ENCODE results near the gene HOTAIR.

DNA sequence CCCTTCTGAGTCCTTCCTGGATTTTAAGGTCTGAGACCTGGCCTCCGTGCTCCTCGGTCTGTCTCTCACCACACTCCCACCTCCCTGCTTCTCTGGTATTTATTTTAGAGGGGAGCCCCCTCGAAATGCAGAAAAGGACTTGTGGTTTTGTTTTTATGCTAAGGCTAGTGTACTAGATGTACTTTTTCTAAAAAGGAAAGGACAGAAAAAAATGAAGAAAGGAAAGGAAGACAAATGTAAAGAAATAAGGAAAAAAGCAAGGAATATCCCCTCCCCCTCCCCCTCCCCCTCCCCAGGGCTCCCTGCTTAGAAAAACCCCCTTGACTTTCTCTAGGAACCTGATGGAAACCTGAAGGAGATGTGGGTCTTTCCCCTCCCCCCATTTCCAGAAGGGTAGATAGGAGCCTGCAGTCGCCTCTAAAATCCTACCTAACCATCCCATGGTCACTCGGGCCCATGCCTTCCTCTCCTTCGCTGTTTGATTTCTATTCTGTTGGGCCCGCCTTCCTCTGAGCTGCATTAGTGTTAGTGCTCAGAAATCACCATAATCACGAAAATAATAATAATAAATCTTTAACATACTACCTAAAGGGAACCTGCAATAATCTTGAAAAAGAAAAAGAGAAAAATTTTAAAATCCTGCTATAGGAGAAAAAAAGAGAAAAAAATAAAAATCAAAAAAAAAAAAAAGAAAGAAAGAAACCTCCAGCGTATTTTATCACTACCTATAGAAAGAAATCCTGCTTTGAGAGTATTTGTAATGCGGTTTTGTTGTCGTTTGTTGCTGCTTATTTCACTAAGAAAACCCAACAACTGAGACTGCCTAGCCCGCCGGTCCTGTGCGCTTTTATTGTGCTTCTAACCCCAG lies 37.1 kb upstream of the HOTAIR start:
- TF ChIP-seq, protein P1, sequence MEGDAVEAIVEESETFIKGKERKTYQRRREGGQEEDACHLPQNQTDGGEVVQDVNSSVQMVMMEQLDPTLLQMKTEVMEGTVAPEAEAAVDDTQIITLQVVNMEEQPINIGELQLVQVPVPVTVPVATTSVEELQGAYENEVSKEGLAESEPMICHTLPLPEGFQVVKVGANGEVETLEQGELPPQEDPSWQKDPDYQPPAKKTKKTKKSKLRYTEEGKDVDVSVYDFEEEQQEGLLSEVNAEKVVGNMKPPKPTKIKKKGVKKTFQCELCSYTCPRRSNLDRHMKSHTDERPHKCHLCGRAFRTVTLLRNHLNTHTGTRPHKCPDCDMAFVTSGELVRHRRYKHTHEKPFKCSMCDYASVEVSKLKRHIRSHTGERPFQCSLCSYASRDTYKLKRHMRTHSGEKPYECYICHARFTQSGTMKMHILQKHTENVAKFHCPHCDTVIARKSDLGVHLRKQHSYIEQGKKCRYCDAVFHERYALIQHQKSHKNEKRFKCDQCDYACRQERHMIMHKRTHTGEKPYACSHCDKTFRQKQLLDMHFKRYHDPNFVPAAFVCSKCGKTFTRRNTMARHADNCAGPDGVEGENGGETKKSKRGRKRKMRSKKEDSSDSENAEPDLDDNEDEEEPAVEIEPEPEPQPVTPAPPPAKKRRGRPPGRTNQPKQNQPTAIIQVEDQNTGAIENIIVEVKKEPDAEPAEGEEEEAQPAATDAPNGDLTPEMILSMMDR (IDR thresholded peaks at IDR 0.05; ENCODE audit: low read length): no peak
- no peak for TF ChIP-seq EZH2 (optimal IDR thresholded peaks at IDR 0.05; ENCODE audit: low read depth, low read length)
- no peak for TF ChIP-seq EZH2phosphoT487 (IDR thresholded peaks at IDR 0.05; ENCODE audit: low read length)

All from MM.1S (cell line).